HFFc6 (cell line): Measurements from ENCODE around the gene ATP11A. TPM values are rescaled to one million over a fixed set of nuclear protein-coding genes. Genes with fewer than 3 reads are reported as not detected.

ENCODE experiments used
- DNase-seq: peaks from one replicate; pipeline ENCODE4 v3.0.0-alpha.2; 2018
- H3K27ac Mint-ChIP-seq: 2 replicates; pipeline ENCODE4 v1.8.0; 2020; ENCODE audit warnings: mild to moderate bottlenecking, mixed read lengths
- H3K27me3 Mint-ChIP-seq: 2 replicates; pipeline ENCODE4 v1.8.0; 2021; ENCODE audit warnings: mild to moderate bottlenecking, moderate library complexity, mixed read lengths; ENCODE audit not compliant: insufficient read depth
- H3K36me3 Mint-ChIP-seq: 2 replicates; pipeline ENCODE4 v1.8.0; 2021; ENCODE audit warnings: low read depth, mixed read lengths
- H3K4me1 Mint-ChIP-seq: 2 replicates; pipeline ENCODE4 v1.8.0; 2020; ENCODE audit warnings: low read depth, mixed read lengths
- H3K4me3 Mint-ChIP-seq: 2 replicates; pipeline ENCODE4 v1.8.0; 2020; ENCODE audit warnings: mild to moderate bottlenecking, moderate library complexity, mixed read lengths
- H3K9me3 Mint-ChIP-seq: 2 replicates; pipeline ENCODE4 v1.8.0; 2020; ENCODE audit warnings: mild to moderate bottlenecking, mixed read lengths
- CTCF ChIP-seq: fragments of 200-600 bp; sonication (generic); IDR thresholded peaks from 2 replicates; pipeline ENCODE4 v1.5.0; 2021; ENCODE audit warnings: antibody characterized with exemption, mild to moderate bottlenecking
- total RNA-seq, 6 experiments: library from RNA; stranded (reverse); fragmentation: NEBNext Ultra II Directional; extraction: Animal tissue kit (Norgen Biotek cat#: 25700); gene quantifications; 2 replicates in 1 of 6; 3 replicates in 5 of 6; pipeline ENCODE4 v1.2.3, GENCODE V29; 2021

ATP11A gene
- total RNA-seq, 6 experiments from 2014 or later: 4.3 to 29.9 (median 6.5) TPM

GRCh38 chr13:112842343-112842856, 152.6 kb downstream of the ATP11A start:
- no peaks in the 10 kb centered on the region; the same call in 1 of the 2 replicates for H3K27me3 Mint-ChIP-seq
- H3K9me3 Mint-ChIP-seq: peaks cover 20% of the 10 kb centered on the region
- H3K36me3 Mint-ChIP-seq: peaks cover 36% of the 10 kb centered on the region
- no peaks in the 10 kb centered on the region for H3K4me1 Mint-ChIP-seq
- TF ChIP-seq CTCF: no peak
- H3K27ac Mint-ChIP-seq: no peak overlapping the region
- DNase-seq: no peak
- no peak overlapping the region for H3K4me3 Mint-ChIP-seq

DNA sequence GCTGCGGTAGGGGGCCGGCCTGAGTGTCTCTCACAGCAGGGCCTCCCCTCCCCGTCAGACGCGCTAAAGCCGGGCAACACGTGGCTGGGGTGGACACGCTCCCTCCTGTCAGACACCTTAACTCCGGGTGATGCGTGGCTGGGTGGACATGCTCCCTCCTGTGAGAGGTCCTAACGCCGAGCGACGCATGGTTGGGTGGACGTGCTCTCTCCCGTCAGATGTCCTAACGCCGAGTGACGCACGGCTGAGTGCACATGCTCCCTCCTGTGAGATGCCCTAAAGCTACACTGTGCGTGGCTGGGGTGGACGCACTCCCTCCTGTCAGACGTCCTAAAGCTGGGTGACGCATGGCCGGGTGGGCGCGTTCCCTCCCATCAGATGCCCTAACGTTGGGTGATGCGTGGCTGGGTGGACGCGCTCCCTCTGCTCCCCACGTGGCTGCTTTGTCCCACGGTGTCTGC, 153.1 kb downstream of the ATP11A start:
- no peak overlapping the region for H3K4me3 Mint-ChIP-seq
- no peaks in the 10 kb centered on the region; the same call in 1 of the 2 replicates for H3K27me3 Mint-ChIP-seq
- H3K4me1 Mint-ChIP-seq: no peaks in the 10 kb centered on the region
- H3K36me3 Mint-ChIP-seq: peaks cover 36% of the 10 kb centered on the region
- peaks cover 23% of the 10 kb centered on the region for H3K9me3 Mint-ChIP-seq
- no peak for TF ChIP-seq CTCF
- no peak overlapping the region for H3K27ac Mint-ChIP-seq
- DNase-seq: no peak

- H3K36me3 Mint-ChIP-seq: peaks cover 37% of the 10 kb centered on the region
- no peaks in the 10 kb centered on the region; the same call in 1 of the 2 replicates for H3K27me3 Mint-ChIP-seq
- no peak overlapping the region for H3K4me3 Mint-ChIP-seq
- DNase-seq: no peak
- H3K4me1 Mint-ChIP-seq: no peaks in the 10 kb centered on the region
- H3K27ac Mint-ChIP-seq: no peak overlapping the region
- H3K9me3 Mint-ChIP-seq: peaks cover 23% of the 10 kb centered on the region
- no peak for TF ChIP-seq CTCF
These were observed 153.7 kb downstream of the ATP11A start for GRCh38 chr13:112843392-112844111.

DNA sequence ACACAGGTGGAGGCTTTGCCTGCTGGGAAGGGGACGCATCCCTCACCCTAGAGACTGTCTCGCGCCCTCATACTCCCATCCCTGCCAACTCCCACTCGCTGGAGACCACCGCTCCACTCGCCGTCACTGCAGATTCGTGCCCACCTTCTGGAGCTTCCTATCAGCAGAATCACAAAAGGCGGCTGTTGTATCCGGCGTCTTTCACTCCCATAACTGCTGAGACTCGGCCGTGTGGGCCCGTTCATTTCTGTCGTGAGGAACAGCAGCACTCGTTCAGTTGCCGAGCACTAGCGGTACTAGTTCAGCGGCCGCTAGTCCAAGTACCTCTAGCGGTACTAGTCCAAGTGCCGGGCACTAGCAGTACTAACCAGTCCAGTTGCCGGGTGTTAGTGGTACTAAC, 154.6 kb downstream of the ATP11A start:
- H3K36me3 Mint-ChIP-seq: peaks cover 34% of the 10 kb centered on the region
- no peaks in the 10 kb centered on the region; the same call in 1 of the 2 replicates for H3K27me3 Mint-ChIP-seq

DNA sequence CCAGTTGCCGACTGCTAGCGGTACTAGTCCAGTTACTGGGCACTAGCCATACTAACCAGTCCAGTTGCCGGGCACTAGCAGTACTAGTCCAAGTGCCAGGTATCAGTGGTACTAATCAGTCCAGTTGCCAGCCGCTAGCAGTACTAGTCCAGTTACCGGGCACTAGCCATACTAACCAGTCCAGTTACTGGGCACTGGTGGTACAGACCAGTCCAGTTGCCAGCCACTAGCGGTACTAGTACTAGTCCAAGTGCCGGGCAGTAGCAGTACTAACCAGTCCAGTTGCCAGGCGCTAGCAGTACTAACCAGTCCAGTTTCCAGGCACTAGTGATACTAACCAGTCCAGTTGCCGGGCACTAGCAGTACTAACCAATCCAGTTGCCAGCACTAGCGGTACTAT, 155.0 kb downstream of the ATP11A start:
- H3K27me3 Mint-ChIP-seq: no peaks in the 10 kb centered on the region; the same call in 1 of the 2 replicates

More for the DNA sequence above, 154.6 kb downstream of the ATP11A start:
- no peak for TF ChIP-seq CTCF
- Mint-ChIP-seq H3K4me3 (no peak overlapping the region), H3K9me3 (peaks cover 23% of the 10 kb centered on the region), H3K4me1 (no peaks in the 10 kb centered on the region), H3K27ac (no peak overlapping the region)
- no peak for DNase-seq

More for the DNA sequence above, 155.0 kb downstream of the ATP11A start:
- TF ChIP-seq CTCF: no peak
- no peaks in the 10 kb centered on the region for H3K4me1 Mint-ChIP-seq
- no peak overlapping the region for H3K4me3 Mint-ChIP-seq
- H3K27ac Mint-ChIP-seq: no peak overlapping the region
- peaks cover 23% of the 10 kb centered on the region for H3K9me3 Mint-ChIP-seq
- H3K36me3 Mint-ChIP-seq: peaks cover 34% of the 10 kb centered on the region
- DNase-seq: no peak
